Stimulated activated CD8-positive, alpha-beta memory T cell treated with anti-CD3 and anti-CD28 coated beads, Interleukin-4, amount 100 ng/mL, for 4 hours (primary cell): ENCODE results near the gene CYP2W1.
"Not testable (repeated sequence)": the region's sequence is repeated elsewhere in the genome, so short reads cannot be mapped to it uniquely, and the experiment has no call there.

Experiments used
- DNase-seq, 2 donors: peaks; one replicate each; pipeline ENCODE4 v3.0.0-alpha.2; 2020; ENCODE audit warnings: low read depth in 2 of 2, low spot score in 1 of 2

The CYP2W1 gene

DNA sequence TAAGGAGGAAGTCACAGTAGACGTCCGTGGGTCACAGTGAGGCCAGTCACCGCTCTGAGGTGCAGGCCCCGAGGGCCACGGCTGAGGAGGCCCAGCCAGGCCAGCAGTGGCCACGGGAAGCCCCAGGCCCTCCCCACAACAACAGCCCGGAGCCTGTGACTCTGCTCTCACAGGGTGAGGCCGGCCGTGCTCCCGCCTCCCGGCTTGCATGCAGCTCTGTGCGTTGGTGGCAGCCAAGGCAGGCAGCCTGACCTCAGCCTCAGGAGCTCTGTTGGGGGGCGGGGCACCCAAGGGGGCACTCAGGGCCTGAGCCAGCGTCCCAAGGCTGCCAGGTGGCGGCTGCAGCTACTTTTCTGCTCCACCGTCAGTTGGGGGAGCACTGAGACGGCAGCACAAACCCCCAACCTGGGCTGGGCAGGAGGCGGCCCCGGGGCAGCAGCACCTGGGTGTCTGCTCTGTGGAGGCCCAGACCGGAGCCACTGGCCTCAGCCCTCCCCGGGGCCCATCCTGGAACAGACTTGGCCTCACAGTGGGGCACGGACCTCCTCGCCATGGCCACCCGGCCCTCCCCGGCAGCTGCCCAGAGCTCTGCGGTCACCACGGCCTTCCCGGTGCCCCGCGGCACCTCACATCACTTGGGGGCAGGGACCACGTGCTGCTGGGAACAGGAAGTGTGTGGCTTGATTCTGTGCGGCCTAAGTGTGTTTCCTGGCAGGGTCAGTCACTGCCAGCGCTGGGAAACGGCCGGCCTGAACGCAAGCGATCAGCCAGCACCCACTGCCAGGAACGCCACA is 13.3 kb downstream of the CYP2W1 start:
- DNase-seq: no peak

DNA sequence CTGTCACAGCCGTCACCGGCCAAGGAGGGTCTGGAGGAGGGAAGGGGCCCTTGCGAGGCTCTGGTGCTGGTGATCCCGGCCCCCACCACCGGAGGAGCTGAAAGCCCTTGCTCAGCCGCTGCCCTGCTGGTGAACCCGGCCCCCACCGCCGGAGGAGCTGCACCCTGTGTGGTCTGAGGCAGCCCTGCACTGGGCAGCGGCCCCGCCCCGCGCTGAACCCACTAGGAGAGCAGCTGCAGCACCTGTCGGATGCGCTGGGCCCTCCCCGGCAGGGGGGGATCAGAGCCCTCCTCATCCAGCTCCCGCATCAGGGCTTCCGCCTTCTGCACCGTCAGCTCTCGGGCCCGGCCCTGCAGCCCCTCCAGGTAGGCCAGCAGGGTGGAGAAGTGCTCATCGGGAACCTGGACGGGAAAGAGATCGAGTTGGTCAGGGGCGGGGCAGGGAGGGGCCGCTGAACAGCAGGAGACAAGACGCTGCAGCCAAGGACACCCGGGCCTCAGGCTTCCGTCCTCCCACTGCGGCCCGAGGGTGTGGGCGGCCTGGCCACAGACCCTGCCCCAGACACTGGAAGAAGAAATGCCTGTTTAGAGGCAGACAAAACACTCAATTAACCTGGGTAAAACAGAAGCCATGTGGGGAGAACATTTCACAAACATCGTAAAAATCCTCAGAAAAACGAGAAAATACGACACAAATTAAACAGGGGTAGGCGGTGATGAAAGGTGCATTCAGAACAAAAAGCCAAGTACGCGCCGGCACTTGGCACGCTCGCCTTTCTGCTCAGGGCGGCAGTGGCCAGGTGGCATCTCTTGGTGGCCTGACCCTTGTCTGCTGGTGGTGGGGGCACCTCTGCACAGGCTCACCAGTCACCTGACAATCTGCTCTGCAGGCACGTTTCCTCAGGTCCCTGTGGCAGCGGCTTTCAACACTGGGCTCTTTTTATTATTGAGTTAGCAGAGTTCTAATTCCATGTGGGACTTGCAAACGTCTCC is 14.7 kb downstream of the CYP2W1 start:
- DNase-seq: no peak

DNA sequence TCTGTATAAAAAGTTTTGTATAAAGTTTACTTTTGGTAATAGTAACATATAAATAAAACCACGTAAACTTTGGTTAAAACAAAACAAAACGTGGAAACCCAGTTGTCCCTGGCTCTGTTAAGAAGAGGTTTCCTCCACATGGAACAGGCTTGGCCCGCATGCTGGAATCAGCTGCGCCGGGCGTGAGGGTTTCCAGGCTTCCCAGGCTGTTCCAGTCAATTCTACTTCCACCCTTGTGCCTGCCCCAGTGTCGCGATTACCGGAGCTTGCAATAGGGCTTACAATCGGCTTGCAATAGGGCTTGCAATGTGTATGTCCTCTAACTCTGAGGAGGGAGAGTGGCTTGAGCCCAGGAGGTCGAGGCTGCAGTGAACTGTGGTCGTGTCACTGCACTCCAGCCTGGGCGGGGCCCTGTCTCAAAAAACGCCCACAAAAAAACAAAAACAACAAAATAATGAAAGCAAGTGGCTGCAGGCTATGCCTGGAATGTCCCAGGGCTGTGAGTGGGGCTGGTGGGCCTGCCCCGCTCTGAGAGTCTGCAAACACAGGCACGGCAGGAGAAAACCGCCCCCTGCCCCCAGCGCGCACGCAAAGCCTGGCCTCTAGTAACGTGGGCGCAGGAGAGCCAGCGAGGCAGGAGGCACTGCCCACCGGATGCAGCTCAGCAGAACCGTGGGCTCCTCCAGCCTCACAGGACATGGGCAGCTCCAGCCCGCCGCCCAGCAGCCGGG is 16.3 kb downstream of the CYP2W1 start:
- DNase-seq: no peak

DNA sequence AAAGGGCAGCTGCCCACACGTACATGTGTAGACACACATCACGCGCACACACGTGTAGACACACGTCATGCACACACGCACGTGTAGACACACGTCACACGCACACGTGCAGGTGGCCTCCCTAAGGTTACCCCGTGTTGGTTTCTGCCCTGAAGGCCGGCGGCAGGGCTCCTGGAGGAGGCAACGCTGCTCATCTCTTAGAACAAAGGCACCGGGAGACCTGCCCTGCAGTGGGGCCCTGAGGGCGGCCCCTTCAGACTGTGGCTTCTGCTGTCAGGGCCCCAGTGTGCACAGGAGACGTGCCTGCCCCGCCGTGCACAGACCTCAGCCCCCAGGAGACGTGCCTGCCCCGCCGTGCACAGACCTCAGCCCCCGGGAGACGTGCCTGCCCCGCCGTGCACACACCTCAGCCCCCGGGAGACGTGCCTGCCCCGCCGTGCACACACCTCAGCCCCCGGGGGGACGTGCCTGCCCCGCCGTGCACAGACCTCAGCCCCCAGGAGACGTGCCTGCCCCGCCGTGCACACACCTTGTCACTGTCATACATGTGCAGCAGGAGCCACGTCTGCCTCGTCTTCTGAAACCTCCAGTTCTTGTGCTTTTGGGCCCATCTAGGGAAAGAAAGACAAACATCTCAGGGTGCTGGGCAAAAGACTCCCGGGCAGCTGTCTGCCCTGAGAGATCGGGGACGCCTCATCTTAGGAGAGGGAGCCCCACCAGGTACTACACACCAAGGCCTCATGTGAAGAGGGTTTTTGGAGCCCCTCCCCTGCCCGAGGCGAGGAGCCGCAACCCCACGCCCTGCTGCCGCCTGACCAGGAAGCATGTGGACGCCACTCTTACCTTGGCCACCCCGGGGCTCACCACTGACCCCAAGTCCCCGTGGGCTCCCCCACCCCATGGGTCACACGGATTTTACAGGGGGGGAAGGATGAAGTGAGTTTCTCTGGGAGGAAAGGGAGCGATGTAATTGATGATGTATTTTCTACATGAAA is 17.3 kb downstream of the CYP2W1 start:
- no peak for DNase-seq

DNA sequence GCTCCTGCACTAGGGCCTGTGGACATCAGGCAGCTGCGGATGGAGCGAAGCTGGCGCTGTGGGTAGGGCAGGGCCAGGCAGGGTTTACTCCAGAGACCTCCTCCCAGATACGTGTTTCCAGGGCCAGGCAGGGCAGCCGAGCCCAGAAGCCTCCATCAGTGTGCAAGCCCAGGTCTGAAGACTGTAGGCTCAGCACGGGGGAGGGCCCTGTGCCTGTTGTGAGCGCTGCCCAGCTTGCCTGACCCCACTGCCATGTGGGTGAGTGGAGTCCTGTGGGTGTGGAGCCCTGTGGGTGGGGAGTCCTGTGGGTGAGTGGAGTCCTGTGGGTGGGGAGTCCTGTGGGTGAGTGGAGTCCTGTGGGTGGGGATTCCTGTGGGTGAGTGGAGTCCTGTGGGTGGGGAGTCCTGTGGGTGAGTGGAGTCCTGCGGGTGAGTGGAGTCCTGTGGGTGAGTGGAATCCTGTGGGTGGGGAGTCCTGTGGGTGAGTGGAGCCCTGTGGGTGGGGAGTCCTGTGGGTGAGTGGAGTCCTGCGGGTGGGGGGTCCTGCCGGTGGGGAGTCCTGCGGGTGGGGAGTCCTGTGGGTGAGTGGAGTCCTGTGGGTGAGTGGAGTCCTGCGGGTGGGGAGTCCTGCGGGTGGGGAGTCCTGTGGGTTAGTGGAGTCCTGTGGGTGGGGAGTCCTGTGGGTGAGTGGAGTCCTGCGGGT is 18.2 kb downstream of the CYP2W1 start:
- not testable (repeated sequence) for DNase-seq

DNA sequence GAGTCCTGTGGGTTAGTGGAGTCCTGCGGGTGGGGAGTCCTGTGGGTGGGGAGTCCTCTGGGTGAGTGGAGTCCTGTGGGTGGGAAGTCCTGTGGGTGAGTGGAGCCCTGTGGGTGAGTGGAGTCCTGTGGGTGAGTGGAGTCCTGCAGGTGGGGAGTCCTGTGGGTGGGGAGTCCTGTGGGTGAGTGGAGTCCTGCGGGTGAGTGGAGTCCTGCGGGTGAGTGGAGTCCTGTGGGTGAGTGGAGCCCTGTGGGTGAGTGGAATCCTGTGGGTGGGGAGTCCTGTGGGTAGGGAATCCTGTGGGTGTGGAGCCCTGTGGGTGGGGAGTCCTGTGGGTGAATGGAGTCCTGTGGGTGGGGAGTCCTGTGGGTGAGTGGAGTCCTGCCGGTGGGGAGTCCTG is 19.0 kb downstream of the CYP2W1 start:
- not testable (repeated sequence) for DNase-seq

DNA sequence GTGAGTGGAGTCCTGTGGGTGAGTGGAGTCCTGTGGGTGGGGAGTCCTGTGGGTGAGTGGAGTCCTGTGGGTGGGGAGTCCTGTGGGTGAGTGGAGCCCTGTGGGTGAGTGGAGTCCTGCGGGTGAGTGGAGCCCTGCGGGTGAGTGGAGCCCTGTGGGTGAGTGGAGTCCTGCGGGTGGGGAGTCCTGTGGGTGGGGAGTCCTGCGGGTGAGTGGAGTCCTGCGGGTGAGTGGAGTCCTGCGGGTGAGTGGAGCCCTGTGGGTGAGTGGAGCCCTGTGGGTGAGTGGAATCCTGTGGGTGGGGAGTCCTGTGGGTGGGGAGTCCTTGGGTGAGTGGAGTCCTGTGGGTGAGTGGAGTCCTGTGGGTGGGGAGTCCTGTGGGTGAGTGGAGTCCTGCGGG is 19.5 kb downstream of the CYP2W1 start:
- DNase-seq: not testable (repeated sequence)

DNA sequence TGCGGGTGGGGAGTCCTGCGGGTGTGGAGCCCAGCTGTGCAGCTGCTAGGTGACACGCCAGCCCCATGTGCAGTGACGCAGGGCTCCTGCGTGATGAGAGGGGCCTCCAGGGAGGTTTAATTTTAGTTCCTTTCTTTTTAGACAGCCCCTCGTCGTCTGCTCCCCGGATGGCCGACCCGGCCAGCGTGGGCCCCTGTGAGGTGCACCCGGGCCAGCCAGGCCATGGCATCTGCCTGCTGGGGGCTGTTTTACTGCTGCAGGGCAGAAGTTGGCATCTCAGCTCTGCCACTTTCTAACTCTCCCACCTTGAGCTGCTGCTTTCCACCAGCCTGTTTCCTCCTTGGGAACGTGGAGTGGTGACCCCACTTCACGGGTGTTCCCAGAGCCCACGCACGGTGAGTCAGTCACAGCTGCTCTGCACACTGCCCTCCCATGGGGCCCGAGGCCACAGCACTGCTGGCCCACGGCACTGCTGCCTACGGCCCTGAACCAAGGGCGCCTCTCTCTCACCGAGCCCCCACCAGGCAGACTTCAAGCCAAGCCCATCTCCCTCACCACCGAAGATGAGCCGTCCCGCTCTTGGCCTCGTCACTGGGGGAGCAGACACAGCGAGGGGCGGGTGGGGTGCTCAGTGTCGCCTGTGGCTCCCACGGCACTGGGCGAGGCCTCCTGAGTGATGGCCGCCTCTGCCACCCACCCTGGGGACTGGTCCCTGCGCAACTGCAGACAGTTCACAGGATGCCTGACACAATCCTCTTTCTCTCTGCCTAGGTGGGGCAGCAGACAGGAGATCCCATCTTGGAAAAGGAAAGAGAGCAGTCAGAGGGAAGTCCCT is 21.3 kb downstream of the CYP2W1 start:
- no peak for DNase-seq

DNA sequence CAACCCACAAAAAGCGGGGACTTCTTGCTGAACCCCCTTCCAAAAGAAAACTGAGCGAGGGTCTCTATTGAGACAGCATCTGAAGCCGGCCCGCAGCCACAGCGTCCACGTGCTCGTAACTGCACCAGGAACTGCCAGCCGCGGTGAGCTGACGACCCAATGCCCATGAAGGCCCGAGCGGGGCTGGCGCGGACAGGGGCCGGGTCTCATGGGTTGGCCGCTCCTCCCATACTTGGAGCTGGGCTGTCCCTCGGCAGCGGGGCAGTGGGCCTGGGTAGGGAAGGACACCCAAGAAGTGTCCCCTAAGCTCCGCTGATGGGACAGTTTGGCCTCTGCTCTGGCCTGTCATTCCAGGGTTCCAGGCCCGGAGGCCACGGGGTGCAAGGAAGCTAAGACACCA is 22.3 kb downstream of the CYP2W1 start:
- no peak for DNase-seq

DNA sequence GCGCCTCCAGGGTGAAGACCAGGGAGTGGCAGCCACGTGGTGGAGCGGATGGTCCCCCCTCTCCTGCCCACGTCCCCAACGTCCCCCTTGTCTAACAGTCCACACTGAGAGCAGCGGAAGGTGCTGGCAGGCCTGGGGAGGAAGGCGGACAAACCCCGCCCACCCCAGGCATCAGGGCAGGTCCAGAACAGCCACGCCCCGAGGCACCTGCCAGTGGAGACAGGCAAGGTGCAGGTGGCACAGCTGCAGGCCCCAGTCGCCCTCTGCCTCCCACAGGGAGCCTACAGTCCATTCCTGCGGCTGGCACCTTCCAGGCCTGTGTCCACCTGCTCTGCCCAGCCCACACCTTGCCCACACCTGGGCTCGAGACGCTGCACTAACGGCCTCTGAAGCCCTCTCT is 24.9 kb downstream of the CYP2W1 start:
- no peak for DNase-seq

DNA sequence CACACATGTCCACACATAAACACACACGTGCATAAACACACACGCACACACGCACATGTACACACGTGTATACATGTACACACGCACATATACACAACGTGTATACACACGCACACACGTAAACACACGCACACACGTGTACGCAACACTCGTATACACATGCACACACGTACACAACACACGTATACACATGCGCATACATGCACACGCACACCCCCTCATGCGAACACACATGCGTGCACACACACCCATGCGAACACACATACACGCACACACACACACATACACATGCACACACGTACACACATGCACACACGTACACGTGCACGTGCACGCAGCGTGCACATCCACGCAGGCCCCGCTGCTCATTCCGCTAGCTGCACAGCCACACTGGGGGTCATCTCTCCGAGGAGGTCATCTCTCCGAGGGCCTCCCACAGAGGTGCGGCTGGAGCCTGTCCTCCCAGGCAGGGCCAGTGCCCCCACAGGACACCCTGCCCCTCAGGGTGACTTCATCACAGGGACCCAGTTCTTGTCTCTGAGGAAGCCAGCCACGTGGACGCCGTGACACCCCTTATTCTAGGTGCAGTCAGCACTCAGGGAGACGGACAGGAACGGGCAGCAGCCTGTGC is 25.9 kb downstream of the CYP2W1 start:
- no peak for DNase-seq

DNA sequence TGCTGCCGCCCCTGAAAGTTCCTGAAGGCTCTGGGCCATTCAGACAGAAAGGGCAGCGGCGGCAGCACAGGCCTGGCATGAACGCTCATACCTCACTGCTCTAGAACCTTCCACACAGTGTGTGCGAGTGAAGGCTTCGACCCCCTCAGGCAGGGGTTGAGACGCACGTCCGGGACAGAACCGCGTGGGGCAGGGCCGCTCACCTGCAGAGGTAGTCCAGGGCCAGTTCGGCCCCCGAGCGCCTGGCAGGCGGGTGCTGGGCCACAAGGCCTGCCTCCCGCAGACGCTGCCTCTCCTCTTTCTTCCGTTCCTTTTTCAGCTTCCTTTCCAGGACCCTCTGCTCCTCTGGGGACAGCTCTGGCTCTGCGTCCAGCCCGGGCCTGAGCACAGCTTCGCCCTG is 26.8 kb downstream of the CYP2W1 start:
- no peak for DNase-seq

DNA sequence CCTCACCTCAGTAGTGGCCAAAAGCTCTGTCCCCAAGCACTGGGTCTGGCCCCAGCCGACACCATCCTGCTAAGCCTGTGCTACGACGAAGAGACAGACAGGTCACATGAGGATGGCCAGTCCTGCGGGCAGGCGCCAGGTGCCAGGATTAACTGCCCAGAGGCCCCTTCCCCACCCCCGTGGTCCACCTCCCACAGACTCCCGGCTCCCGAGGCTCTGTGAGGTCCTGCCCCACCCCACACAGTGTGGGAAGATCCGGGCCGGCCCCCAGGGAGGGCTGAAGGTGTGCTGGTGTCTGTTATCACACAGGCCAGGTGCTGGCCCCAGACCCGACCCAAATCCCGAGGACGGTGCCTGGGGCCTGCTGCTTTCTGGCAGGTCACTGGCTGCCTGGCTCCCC is 27.2 kb downstream of the CYP2W1 start:
- no peak for DNase-seq

DNA sequence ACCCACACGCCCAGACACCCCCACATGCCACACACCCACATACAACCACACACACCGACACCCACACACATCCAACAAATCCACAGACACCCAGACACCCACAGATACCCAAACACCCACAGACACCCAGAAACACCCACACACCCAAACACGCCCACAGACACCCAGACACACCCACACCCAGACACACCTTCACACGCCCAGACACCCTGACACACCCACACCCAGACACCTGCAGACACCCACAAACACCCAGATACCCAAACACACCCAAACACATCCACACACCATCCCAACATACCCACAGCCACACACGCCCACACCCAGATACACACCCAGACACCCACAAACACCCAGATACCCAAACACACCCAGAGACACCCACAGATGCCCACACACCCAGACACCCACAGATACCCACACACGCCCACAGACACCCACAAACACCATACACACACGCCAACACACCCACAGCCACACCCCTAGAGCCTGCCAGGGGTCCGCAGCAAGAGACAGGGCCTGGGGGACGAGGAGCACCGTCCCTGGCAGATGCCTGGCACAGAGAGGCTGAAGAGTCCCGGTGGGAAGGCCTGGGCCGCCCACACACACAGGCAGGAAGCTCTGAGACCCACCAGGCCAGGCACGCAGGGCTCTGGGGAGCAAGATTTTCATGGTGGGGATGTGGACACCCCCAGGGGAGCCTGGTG is 28.5 kb downstream of the CYP2W1 start:
- DNase-seq: no peak

DNA sequence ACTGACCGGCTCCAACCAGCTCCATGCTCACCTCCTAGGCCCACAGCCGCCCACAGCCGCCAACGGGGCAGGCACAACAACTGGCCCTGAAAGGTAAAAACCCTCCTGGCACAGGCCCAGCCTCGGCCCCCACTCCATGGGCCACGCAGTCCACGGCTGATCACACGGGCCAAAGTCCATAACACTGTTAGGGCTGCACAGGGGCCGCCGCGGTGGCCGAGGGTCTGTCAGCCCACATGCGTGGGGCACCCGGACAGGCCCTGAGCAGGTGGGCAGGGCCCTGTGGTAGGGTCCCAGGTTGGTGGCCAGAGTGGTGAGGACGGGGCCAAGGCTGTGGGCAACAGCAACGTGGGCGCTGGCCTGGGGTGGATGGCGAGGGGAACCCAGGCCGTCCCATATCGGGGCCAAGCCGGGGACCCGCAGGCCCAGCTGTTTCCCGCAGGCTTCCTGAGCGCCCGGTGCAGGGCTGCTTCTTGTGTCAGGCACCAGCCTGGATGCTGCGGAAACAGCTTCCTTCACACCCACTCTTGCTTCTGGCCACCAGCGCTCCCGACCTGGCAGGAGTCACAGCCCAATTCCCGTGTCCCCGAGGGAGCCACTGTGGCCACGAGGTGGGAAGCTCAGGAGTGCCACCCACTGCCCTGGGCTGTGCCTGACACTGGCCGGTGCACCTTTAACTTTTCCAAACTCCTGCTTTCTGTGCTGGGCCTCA is 29.2 kb downstream of the CYP2W1 start:
- no peak for DNase-seq

DNA sequence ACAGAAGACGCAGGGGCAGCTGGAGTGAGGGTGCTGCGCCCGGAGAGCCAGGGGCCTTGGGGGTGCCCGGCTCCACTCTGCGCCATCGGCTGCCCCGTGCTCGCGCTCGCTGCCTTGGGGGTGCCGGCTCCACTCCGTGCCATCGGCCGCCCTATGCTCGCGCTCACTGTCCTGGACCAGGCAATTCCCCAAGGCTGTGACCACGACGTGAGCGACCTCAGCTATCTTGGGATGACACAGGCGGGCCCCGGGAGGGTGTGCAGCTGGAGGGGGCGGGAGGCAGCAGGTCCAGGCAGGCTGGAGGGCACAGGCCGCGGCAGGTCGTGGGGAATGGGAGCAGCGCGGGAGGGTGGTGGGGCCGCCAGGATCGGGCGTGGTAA is 29.7 kb downstream of the CYP2W1 start:
- DNase-seq: no peak

DNA sequence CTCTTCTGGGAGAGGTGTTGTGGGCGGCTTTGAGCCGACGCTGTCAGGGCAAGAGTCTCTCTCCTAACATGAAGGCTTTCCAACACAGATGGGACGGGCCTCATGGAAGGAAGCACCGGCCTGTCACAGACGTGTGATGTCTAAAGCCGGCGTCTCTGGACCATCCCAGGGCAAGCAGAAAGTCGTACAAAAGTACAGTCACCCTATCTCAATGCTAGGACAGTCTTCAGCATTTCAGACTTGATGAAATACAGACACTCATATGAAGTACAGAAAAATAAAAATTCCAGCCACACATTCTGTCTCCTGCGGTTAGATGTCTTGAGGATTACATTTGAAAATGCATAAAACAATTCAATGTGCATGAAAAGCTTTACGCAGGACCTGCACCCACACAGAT is 30.6 kb downstream of the CYP2W1 start:
- no peak for DNase-seq
